Measurements from ENCODE around the gene FHAD1.

Gene FHAD1

DNA sequence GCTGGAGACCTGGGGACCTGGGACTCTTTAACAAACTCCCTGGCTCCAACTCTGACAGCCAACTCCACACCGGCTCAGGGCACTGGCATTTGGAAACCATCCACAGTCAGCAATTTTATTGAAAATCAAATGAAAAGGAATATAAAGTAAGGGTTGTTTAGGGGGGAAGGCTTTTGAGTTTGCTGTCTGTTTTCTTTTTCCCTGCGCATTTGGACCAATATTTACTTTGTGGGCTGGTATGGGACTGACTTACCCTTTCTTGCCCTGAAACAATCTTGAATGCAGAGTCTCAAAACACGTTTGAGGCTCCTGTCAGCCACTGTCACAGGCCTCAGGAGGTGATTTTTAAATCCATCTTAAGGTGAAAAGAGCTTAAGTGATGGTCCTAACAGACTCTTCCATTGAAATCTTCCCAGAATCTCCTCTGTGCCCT, 147.3 kb downstream of the FHAD1 start:
- no peak for DNase-seq (ENCODE audit: low read depth, low spot score)

DNA sequence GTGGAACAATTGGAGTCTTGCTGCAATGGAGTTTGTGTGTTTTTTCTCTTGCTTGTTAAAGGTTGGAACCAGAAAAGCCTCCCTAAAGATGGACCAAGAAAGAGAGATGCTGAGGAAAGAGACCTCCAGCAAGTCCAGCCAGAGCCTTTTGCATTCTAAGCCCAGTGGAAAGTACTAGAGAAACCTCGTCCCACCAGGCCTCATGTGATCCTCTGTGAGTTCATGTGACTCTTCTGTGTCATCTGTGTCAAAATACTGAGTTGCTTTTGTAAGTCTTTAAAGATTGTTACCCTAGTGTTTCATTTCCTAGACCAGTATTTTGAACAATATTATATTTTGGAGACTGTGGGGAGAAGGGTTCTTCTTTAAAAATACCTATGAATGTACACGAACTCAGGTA, 150.2 kb downstream of the FHAD1 start:
- DNase-seq (ENCODE audit: low read depth, low spot score) = no peak

DNA sequence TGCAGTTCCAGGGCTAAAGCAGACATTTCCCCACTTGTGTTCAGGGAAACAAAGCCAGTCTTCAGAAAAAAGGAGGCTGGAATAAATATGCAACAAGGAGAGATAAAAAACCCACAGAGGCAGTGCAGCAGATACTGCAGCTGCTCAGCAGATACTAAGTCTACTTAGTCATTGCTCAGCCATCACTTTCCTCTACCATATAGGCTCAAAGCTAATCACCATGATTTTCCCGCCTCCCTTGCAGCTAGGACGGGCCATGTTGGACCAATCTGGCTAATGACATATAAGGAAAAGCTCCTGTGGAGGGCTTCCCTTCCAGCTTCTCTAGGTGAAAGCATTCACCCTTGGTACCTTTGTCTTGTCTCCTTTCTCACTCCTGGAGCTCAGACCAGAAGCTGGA, 152.7 kb downstream of the FHAD1 start:
- no peak for DNase-seq (ENCODE audit: low read depth, low spot score)

DNA sequence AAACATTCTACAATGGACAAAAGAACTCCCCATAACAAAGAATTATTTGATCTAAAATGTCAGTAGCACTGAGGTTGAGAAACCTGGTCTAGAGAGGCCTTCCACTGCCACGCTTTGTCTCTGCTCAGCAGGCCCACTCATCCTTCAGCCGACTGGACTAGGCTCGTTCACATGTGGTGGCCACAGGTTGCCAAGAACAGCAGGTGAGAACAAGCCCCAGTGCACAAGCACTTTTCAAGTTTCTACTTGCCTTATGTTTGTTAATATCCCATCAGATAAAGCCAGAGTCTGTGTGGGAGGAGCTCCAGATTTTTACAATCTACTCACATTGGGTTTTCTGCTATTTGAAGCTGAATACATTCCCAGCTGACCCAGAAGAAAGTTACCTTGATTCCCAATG, 153.6 kb downstream of the FHAD1 start:
- no peak for DNase-seq (ENCODE audit: low read depth, low spot score)

DNA sequence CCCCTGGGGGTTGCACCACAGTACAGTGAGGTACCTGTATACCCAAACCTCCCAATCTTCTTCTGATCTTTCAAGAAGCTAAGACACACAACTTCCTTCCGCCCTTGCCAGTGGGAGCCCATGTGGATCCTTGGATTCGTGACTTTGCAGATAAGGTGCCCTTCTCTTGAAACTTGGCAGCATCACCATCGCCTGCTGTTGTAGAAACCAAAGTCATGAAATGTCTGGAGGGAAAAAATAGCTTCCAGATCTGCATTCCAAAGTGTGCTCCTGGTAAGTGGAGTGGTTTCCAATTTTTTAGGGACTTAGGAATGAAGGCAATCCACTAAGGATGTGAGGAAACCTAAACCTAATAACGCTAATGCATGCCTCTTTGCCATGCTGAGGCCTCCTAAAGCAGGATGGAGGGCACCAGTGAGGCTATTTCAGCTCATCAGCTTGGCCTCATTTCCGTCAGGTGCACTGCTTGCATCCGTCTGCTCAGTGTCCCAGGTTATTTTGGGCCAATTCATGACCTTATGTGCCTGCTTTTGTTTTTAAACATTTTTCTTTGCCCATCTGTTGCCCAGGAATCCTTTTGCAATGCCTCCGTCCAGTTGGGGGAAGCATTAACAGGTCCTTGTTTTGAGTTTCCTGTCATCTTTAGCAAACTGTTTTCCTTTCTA, 154.5 kb downstream of the FHAD1 start:
- no peak for DNase-seq (ENCODE audit: low read depth, low spot score)

DNA sequence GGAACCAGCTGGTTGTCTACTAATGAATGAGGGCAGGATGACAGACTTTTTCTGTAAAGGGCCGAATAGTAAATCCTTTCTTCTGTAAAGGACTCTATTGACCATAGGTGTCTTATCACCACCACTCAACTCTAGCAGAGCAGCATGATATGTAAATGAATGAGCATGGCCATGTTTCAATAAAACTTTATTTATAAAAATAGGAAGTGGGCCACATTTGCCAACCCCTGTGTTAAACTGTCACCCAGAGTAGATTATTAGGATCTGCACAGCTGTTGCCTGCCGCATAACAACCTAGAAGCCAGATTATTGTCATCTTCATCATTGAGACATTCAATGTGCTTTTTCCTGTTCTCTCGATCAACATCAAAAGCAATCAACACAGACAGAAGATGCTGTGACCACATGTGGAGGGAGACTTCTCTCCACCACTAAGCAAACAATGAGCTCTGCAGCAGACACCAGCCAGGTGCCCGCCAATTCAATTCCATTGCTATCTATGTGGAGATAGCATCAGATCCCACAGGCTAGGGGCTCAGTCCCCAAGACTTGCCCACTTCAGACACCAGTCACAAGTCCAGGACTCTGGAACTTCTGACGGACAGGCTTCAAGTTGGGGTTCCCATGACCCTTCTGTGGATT, 155.9 kb downstream of the FHAD1 start:
- no peak for DNase-seq (ENCODE audit: low read depth, low spot score)

DNA sequence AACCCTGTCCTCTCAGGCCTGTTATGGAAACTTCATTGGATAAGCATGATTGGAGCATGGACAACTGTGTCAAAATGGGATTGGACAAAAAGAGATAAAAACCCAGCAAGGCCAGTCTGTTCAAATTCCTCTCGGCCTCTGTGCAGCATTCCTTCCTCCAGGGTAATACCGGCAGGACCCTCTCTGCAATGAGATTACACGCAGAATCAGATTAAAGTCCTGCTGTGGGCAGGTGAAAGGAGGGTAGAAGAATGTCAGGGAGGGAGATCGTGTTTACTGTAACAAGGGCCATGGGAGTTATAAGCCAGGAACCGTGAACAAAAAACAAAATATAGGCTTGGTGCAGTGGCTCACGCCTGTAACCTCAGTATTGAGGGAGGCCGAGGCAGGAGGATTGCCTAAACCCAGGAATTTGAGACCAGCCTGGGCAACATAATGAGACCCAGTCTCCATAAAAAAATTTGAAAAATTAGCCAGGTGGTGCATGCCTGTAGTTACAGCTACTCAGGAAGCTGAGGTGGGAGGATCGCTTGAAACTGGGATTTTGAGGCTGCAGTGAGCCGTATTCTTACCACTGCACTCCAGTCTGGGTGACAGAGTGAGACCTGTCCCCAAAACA, 157.0 kb downstream of the FHAD1 start:
- DNase-seq (ENCODE audit: low read depth, low spot score) = no peak

DNA sequence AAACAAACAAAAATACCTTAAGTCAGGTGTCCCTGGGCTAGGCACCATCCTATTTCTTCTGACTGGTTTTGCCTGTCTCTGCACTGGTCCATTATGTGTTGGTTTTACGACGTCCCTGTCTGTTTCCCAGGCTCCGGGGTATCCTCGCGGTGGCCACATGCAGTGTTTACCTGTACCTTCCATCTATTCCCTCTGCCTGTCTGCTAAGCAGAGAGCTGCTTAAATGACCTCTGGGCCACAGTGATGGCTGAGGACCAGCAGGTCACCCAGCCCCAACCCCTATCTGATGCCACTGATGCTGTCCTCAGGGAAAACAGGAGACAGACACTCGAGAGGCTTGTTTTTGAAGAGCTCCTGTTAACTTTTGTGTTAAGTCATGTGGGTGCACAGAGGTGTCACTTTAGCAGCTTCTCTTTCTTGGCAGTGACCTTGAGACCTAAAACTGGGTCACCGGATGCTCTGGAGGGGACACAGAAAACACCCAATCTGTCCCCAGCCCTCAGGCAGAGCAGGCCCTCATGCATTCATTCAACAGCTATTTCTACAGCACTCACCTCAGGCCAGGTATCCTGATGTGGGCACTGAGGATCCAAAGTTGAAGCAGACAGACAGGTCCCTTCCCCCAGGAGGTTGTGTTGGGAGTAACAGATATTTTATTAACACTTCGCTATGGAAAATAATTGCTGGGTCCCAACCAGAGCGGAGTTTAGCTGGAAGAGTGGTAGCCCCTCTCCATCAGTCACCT, 158.3 kb downstream of the FHAD1 start:
- no peak for DNase-seq (ENCODE audit: low read depth, low spot score)

DNA sequence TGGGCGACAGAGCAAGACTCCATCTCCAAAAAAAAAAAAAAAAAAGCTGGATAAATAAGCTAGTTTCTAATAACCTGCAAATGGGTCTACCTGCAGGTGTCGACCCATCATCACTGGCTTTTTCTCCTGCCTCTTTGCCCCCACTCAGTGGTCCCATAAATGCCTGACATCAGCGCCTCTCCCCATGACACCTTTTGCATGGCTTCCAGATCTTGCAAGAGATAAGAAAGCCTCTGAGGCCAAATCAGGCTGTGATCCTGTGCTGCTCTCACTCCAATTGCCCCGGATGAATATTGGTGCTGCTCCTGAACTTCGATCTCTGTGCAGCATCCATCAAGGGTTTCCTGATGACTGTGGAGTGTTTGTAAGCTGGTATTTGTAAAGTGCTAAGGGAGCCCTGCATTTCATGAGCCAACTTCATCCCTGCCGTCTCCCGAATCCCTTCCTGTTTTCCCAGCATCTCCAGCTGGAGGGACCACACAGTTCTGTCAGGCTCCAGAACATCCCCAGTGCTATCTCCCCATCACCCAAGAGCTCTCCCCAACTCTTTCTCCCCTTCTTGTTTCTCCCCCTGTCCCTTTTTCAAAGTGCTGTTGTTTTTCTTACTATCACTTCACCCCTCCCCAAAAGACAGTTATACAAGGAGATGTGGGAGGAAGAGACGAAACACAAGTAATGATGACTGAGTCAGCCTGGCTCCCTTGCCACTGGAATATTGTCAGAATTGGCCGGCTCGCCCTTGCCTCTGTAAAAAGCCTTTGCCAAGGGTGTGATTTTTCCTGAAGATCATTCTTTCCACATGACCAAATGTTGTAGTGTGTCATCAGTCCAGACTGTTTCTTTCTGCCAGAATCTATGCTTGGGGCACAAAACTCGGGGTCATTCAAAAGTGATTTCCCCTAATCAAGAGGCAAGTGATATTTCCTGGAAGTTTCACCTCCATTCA, 159.9 kb downstream of the FHAD1 start:
- no peak for DNase-seq (ENCODE audit: low read depth, low spot score)

DNA sequence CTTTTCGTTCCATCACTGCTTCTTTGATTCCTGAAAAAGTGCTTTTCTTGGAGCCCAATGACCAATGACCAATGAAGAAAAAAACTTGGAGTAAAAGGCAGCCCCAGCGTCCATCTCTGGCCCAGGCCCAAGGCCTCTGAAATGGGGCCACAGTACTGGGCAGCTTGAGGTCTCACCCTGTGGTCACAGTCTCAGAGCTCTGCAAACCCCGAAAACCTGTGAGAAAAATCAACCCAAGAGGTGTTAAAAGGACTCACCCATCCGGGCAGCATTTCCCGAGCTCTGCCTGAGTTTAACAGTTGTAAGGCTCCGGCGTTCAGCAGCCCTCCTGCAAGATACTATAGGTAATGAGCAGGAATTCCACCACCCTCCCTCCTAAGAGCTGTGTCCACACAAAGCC, 160.6 kb downstream of the FHAD1 start:
- no peak for DNase-seq (ENCODE audit: low read depth, low spot score)

DNA sequence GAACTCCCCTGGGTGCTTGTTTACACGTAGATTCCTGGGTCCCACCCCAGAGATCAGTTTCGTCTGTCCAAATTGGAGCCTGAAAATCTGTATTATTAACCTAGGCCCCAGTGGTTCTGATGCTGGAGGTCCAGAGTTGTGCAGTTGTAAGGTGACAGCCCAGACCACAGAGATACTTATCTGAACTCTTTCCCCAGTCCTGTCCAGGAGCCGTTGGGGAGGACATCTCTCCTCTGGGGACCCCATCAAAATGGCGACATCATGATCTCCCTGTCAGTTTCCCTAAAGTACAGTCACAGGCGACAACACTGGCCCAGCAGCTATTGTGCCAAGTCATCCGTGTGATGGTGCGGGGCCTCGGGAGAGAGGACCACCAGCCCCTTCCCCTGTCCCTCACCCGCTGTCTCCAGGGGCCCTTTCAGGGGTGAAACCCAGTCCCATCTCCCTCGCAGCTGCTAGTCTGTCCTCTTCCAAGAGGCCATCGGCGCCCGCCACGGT, 161.9 kb downstream of the FHAD1 start:
- DNase-seq (ENCODE audit: low read depth, low spot score) = no peak

DNA sequence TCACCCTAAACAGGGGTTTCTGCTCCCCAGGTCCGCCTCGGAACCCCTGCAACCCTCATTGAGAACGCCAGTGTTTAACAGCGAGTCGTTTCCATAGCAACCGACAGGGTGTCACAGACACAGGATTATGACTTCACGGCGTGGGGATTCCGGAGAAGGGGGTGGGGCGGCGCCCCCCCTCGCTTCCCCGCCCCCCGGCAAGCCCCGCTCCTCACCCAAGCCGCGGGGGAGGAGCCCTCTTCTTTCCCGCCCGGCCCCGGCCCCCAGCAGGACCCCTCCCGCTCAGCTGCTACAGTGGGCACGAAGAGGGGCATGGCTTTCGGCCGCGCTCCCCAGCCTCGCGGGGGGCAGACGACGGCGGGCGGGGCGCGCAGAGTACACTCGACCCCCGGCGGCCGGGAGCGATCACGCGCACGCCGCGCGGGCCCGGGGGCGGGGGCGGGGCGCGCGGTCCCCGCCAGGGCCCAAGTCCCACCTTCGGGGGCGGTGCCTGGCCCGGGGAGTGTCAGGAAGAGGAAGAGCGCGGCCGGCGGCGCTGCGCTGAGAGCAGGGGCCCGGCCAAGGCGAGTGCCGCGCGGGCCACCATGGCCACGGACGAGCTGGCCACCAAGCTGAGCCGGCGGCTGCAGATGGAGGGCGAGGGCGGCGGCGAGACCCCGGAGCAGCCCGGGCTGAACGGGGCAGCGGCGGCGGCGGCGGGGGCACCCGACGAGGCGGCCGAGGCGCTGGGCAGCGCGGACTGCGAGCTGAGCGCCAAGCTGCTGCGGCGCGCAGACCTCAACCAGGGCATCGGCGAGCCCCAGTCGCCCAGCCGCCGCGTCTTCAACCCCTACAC, 162.6 kb downstream of the FHAD1 start, which contains the start of gene EFHD2:
EFHD2 (plus strand) TSS at position 501 of the 835 bp plus-strand sequence; CDS start at position 585, 84 bp downstream.
- DNase-seq (ENCODE audit: low read depth, low spot score) = peak; percentile 39

DNA sequence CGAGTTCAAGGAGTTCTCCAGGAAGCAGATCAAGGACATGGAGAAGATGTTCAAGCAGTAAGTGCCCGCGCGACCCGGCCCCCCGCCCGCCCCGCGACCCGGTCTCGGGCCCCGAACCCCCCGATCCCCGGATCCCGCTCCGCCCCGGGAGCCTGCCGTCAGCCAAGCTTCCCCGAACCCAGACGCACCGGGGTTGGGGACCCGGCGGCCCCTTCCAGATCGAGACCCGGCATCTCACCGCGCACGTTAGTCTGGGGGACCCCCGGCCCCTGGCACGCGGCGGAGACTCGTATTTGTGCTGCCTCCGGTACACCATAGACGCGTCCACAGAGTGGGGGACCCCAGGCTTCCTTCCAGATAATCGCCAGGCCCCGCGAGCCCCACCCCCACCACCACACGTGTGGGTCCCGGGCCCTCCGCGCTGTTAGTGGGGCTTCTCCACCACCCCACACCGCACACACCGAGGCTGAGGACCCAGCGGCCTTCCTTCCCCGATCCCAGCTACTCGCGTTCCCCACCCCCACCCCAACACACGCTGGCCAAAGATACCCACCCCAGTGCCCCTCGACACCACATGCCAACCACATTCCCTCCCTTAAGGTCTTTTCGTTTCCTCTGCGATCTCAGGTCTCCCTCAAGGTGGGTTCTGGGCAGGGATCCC, 163.3 kb downstream of the FHAD1 start:
- DNase-seq (ENCODE audit: low read depth, low spot score) = no peak

DNA sequence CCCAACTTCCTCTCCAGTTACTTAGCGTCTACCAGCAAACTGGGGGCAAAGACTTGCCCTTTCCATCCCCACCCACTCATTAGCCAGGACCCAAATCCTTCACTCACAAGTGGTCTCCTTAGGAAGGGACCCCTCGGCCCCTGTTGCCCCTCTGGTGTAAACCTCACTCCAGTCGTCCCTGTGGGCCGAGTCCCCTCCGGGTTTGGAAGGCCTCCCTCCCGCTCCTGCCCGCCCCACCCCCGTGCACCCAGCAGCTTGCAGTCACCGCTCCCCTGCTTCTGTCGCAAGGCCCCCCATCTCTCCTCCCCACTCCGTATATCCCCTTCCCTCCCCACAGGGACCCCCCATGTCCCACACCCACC, 163.8 kb downstream of the FHAD1 start:
- no peak for DNase-seq (ENCODE audit: low read depth, low spot score)

DNA sequence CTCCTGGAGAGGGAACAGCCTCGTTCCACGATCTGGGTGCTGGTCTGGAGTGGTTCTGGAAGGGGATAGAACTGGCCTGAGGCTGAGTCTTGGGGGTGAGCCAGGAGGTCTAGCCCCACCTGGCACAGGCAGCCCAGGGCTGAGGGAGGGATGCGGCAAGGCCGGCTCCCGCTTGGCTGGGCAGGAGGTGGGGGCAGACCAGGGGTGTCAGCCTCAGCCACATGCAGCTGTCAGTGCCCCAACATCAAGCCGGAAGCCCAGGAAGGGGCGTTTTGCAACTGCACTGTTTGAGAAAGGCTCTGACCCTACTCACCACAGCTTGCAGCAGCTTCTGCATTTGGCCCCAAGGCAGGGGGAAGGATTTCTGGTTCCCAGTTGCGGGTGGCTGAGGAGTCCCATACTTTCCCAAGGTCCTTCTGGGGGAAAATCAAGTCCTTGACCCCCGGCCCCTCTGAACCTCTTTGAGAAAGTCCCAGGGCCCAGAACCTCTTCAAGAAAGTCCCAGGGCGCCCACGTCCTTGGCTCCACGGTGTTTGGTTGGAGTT, 164.6 kb downstream of the FHAD1 start:
- DNase-seq (ENCODE audit: low read depth, low spot score) = no peak

DNA sequence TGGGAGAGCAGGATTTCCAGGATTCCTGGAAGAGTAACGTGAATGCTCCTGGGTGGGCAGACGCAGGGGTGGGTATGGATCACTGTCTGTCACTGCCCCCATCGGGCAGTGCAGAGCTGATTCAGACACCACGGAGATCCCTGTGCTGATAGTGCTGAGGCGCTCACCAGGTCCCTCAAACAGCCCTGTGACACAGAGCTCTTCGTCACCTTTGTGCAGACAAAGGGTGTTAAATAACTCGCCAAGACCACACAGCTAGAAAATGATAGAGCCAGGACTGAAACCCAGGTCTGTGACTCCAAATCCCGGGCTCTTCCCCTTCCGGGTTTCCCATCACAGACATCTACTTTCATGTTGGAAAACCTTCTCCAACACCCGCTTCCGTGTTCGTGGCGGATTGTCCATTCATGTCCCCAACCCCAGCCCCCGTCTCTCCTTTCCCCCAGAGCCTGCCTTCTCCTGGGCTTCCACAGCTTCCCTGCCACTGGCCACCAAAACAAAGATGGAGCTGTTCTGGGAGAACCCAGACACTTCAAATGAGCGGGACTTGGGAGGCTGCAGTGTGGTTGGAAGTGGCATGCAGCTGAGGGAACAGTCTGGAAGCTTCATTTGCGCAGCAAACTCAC, 165.3 kb downstream of the FHAD1 start:
- no peak for DNase-seq (ENCODE audit: low read depth, low spot score)

DNA sequence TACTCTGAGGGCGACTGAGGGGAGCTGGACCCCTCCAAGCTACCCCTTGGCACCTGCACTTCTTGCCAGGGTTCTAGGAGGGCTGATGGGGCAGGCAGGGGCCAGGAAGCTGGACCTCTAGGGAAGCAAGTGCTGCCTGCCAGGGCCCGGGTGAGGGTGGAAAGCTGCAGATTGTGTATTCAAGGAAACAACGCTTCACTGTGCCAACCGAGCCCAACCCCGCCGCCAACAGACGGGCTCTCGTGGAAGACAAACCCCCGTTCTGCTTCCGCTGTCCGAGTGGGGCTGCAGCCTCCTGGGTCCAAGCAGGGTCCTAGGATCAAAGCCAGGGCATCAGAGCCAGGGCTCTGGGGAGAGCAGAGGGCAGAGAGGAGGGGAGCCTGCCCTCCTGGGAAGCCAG, 165.8 kb downstream of the FHAD1 start:
- no peak for DNase-seq (ENCODE audit: low read depth, low spot score)

DNA sequence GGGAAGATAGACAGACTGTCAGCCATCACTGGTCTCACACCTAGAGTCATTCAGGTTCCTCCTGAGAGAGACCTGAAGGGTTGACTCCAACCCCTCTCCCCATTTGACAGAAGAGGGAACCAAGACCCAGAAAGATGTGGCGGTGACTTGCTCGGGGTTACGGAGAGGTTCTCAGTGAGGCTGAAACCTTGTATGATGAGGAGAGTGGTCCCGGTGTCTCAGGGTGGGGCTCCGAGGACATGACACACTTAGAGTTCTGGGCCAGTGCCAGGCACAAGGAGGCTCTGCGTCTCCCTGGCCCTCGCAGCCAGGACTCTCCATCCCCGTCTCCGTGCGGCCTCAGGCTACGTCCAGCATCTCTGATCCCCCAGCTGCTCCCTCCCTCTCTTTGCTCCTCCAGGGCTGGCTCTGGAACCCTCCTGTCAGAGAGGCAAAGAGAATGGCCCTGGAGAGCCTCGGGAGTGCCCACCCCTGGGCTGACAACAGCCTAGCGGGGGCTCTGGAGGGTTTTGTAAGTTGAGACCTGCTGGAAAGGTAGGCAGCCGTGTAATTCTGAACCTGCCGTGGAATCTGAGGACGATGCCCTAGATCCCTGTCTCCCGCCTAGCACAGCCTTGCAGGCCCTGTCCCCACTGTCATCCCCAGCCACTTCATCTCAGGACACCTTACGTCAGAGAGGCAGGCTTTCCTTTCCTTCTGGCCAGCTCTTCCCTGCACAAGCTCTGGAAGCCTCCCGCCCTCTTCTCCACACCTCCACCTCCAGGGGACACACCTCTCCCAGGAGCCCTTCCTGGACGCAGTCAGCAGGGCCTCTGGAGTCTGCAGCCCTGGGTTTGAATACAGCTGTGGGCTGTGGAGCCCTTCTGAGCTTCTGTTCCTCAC, 166.8 kb downstream of the FHAD1 start:
- DNase-seq (ENCODE audit: low read depth, low spot score) = no peak
